NCI-H146 (cell line): ENCODE data around the gene VN1R5.

Experiments
- DNase-seq: peaks from one replicate; lab custom pipeline; 2025; lab: John Stamatoyannopoulos, UW

The VN1R5 gene

GRCh38 chr1:247300491-247301175 lies 44.8 kb downstream of the VN1R5 start:
- no peak for DNase-seq

DNA sequence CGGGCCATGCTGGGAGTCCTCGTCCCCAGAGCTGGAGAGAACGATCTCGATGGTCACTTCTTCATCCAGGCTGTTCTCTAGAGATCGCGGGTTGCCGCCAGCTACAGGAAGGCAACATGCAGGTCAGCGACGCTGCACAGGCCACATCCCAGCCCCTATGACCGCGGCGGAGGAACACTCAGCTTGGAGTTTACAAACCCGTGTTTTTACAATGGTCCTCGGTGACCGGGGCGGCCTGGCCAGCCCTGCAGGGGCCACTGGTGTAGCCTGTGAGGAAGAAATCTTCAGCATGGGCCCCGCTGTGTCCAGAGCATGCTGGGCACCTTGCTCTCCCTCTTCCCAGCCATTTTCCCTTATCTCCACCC lies 45.3 kb downstream of the VN1R5 start:
- no peak for DNase-seq

- no peak for DNase-seq
Measured at GRCh38 chr1:247303216-247303615, 47.3 kb downstream of the VN1R5 start.

DNA sequence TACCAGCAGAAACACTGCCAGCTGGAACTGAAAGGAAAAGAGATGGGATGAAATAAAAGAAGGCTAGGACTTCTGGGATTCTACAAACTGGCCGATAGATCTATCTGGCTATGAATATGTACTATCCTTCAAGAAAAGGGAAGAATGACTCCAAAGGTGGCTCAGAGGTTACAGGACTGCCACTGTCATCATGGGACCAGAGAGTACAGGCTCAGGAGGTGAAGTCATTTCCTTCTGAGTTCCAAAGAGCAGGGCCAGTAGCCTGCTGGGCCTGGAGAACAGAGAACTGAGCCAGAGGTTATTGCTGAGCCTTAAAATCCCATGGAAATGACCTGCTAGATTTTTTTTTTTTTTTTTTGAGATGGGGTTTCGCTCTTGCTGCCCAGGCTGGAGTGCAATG lies 48.2 kb downstream of the VN1R5 start:
- no peak for DNase-seq
